ACHN (cell line): ENCODE results near the gene DNHD1.

Experiments used
- DNase-seq: peaks from one replicate; pipeline ENCODE4 v3.0.0-alpha.2; 2015
- in situ Hi-C: cut with HindIII; loops from 2 replicates; pipeline ENCODE4 v1.10.0; 2017; ENCODE audit warnings: low sequenced_read_pairs, low pct_ligation_motif_present, low pct_unique_long_range_greater_than_20kb

The DNHD1 gene

DNA sequence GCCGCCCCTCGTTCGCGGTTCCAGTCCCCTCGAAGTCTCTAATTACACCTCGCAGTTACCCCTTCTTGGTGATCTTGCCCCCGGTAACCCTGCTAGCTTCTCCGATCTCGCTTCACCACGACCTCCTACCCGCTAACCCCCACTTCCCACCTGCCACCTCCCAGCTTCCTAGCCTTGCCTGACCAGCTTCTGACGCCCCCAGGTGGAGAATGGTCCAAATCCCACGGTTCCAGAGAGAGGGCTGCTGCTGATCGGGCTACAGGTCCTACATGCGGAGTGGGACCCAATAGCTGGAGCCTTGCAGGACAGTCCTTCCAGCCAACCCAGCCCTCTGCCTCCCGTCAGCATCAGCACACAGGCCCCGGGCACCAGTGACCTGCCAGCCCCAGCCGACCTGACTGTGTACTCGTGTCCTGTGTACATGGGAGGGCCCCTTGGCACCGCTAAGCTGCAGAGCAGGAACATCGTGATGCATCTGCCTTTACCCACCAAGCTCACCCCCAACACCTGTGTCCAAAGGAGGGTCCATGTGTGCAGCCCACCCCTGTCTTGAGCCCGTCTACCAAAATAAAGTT is 74.4 kb downstream of the DNHD1 start:
- DNase-seq = no peak
- in situ Hi-C loops = no loop called here

DNA sequence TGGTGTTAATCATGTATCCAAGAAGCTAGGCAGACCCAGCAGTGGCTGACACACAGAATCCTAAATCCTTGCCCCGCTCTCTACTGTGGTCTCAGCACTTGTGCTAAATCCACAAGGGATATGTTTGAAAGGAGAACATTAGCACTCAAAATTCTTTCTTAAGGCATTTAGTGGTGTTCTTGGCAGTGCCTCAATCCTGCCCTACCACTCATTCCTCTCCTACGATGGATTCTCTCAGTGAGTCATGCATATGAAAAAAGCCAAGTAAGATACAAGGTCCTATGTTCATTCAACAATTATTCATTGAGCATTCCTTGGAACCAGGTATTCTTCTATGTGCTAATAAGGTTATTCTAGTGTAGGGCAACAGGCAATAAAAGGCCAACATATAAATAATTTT is 75.1 kb downstream of the DNHD1 start:
- DNase-seq = no peak
- in situ Hi-C loops = no loop called here

DNA sequence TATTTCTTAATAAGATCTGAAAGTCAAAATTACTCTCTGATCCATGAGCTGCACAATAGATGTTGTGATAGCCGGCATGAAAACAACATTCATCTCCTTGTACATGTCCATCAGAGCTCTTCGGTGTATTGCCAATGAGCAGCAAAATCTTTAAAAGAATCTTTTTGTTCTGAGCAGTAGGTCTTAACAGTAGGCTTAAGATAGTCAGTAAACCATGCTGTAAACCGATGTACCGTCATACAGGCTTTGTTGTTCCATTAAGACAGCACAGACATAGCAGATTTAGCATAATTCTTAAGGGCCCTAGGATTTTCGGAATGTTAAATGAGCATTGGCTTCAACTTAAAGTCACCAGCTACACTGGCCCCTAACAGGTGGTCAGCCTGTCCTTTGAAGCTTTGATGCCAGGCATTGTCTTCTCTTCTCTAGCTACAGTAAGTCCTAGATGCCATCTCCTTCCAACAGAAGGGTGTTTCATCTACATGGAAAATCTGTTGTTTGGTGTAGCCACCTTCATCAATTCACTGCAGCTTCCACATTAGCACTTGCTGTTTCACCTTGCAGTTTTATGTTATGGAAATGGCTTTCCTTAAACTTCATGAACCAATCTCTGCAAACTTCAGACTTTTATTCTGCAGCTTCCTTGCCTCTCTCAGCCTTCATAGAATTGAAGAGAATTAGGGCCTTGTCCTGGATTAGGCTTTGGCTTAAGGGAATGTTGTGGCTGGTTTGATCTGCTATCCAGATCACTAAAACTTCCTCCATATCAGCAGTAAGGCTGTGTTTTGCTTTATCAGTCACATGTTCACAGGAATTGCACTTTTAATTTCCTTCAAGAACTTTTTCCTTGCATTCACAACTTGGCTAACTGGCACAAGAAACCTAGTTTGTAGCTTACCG is 78.0 kb downstream of the DNHD1 start:
- DNase-seq = no peak
- in situ Hi-C loops = no loop called here

DNA sequence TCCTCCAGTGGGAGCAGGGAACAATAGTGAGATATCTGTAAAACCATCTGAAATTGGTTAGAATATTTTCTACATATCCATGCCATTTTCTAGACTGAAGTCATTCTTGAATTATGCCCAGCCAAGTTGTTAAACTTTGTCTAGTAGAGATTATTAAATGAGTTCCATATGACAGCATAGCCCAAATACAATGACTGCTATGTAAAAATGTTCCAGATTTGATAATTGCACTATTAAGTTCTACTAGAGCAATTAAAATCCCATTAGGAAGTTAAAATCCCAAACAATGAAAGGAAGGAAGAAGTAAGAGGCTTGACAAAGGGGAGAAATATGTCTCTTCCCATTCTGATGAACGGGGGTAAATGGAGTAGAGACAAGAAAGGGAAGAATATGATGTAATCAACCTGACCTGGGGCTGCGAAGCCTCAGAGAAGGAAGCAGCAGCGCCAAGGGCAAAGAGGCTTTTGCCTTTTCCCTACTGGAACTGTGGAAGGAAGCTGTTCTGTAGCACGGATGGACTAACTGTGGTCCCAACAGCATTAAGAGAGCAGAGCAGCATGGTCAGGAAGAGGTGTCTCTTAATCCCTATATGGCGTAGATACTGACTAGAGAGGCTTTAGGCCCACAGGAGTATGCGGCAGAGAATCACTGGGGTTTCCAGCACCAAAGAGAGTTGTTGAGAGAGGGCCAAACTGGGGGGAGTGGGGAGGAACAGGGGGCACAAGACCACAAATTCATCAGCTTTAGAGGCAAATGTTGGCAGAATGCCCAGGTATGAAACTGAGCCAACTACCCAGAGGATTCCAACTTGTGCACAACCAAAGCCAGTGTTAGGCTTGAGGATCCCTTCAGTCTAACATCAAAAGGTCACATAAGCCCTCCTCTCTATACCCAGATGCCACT is 79.6 kb downstream of the DNHD1 start:
- in situ Hi-C loops = no loop called here
- DNase-seq = peak; percentile 19

DNA sequence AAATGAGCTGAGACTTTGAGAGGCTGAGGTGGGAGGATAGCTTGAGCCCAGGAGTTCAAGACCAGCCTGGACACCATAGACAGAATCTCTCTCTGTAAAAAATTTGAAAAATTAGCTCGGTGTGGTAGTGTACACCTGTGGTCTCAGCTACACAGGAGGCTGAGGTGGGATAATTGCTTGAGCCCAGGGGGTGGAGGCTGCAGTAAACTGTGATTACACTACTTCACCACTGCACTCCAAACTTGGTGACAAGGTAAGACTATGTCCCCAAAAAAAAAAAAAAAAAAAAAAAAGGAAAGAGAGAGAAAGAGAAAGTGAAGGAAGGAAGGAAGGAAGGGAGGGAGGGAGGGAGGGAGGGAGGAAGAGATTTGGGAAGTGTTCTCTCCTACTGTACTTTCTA is 81.1 kb downstream of the DNHD1 start:
- no peak for DNase-seq
- in situ Hi-C loops = no loop called here

DNA sequence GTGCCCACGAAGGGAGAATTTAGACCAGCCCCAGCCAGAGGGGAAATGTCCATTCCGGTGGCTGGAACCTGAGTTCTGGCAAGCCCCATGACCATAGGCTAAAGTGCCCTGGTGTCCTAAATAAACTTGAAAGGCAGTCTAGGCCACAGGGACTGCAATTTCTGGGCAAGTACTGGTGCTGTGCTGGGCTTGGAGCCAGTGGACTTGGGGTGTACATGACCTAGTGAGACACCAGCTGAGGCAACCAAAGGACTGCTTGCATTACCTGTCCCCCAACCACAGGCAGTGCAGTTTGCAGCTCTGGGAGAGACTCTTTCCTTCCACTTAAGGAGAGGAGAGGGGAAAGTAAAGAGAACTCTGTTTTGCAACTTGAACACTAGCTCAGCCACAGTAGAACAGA is 82.6 kb downstream of the DNHD1 start:
- in situ Hi-C loops = no loop called here
- no peak for DNase-seq

DNA sequence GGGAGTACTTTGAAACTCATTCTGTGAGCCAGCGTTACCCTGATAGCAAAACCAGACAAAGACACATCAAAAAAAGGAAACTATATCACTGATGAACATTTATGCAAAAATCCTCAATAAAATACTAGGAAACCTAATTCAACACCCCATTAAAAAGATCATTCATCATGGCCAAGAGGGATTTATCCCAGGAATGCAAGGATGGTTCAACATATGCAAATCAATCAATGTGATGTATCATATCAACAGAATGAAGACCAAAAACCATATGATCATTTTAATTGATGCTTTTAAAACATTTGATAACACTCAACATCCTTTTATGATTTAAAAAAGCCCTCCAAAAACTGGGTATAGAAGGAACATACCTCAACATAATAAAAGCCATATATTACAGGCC is 86.5 kb downstream of the DNHD1 start:
- in situ Hi-C loops = no loop called here
- DNase-seq = no peak

DNA sequence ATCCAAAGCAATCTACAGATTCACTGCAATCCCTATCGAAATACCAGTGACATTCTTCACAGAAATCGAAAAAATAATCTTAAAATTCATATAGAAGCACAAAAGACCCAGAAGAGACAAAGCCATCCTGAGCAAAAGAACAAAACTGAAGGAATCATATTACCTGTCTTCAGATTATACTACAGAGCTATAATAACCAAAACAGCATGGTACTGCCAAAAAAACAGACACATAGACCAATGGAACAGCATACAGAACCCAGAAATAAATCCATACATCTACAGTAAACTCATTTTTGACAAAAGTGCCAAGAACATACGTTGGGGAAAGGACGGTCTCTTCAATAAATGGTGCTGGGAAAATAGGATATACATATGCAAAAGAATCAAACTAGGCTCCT is 87.4 kb downstream of the DNHD1 start:
- in situ Hi-C loops = no loop called here
- DNase-seq = no peak

DNA sequence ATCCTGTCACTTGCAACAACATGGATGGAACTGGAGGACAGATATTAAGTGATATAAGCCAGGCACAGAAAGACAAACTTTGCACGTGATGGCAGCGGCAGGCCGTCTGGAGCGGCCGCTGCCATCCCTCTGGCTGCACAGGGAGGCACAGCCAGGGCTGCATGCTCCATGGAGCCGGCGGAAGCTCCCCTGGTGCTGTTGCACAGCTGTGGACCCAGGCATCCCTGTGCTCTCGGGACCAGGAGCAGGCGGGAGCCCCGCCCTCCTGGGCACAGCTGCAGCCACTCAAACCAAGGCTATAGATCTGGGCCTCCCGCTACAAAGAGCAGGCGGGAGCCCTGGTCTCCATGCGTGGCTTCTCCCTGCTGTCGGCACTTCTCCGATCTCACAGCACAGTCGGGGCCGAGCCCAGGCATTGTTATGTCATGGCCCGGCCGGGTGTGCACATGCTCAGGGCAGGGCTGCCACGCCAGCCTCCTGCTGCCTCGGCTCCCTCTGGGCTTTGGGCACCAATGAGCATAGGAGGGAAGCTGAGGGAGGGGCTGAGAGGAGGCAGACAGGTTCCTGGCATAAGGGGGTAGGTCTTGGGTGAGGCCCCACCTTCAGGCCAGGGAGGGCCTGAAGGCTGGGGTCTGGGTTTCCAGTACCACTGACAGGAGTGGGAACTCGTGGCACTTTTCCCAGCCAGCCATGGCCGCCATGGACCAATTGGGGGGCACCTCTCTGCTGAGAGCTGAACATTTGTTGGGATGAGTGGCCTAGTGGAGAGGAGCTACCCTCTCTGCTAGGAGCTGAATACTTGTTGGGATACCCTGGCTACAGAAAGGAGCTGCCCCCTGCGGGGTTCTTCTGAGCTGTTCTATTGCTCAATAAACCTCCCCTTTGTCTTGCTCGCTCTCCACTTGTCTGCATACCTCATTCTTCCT is 89.6 kb downstream of the DNHD1 start:
- in situ Hi-C loops = no loop called here
- DNase-seq = no peak

DNA sequence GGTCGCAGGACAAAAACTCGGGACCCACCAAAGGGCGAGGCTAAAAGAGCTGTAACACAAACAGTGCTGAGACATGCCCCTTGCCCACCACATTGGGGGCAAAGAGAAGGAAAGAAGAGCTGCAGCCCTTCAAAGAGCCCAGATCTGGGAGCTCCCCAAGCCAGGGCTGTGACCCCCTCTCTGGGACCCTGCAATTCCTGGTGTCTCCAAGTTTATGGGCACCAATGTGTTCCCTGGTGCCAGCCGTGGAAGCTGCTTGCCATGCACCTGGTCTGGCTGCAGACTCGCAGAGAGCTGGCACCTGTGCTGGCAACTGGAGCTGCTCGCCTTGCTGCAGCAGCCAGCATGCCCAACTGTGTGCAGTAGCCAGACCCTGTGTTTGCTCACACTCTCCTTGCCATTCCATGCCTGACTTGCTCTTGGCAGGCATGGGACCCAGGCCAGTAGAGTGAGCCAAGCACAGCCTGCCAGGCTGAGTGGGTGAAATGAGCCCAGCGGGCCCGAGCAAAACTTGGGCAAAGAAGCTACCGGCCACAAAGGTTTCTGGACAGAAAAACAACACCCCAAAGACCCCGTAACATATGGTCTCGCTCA is 90.4 kb downstream of the DNHD1 start:
- in situ Hi-C loops = no loop called here
- no peak for DNase-seq

DNA sequence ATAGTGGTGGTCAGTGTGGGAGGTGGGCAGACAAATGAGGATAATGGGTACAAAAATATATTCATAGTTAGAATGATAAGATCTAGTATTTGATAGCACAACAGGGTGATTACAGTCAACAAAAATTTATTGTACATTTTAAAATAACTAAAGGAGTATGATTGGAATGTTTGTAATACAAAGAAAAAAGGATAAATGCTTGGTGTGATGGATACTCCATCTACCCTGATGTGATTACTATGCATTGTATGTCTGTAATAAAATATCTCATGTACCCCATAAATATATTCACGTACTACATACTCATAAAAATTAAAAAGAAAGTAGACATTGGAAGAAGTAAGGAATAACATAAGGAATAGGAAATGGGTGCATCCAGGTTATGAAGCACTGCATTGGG is 90.9 kb downstream of the DNHD1 start:
- no peak for DNase-seq
- in situ Hi-C loops = no loop called here

DNA sequence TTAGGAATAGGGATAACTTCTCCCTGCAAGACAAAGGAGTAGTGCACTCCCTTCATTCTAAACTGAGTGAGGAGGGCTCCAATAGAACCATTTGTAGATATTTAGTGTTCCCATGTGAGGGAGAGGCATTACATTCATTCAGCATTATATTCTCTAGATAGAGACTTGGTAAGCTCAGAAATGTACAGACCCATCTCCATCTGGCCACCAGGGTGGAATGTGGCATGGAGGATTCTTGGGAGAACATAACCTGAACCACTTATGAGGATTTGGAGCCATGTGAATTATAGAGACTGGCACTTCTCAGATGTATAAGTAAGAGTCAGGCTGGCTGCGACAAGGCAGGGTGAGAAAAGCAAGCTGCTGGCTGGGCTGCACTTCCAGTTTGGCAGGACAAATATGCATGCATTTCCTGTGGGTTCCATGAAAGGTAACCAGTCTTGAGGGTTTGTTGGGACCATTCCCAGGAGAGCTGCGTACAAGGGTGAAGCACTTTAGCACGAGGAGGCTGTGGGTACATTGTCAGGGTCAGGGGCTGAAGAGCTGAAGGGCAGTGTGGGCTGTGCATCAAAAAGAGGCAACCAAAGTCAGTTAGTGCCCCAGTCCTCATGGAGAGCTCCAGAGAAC is 97.2 kb downstream of the DNHD1 start:
- in situ Hi-C loops = no loop called here
- DNase-seq = no peak

DNA sequence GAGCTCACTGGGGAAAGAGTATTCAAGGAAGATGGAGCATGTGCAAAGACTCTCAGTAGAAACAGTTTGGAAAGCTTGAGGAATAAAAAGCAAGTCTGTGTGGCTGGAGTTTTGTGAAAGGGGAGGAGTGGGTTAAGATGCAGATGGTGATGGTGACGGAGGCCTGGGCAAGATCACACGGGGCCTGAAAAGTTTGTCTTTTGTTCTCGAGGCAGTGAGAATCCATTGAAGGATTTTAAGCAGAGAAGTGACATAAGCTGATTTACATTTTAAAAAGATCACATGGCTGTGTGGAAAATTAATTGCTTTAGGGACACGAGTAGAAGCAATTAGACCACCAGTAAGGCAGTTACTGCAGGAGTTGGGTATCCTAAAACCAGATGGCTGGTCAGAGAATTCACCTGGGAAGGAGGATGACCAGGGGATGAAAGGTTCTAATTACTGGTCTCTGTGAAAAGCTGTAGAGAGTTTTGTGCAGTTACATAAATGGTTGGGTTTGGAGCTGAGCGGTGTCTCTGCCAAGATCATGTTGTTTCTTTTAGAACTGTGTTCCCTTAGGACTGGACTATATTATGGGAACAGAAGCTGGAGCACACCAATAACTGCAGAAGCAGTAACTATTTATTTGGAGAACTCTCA is 99.3 kb downstream of the DNHD1 start:
- DNase-seq = no peak
- in situ Hi-C loops = no loop called here

DNA sequence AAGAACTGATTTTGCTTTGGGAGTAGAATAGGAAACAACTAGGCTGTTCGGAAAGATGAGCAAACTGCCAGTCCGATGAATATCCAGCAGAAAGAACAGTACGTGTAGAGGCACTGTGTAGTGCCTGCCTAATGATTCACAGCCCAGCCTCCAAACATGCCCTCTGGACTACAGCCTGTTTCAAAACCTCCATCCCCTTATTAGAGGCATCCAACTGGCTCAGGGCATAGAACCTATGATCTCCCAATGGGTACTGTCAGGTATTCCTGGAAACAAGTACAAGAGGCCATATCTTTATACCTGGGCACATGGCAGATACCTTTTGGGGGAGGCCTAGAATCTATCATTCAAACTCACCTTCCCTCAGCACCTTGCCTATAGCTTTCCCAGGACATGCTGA is 101.5 kb downstream of the DNHD1 start:
- in situ Hi-C loops = no loop called here
- no peak for DNase-seq

DNA sequence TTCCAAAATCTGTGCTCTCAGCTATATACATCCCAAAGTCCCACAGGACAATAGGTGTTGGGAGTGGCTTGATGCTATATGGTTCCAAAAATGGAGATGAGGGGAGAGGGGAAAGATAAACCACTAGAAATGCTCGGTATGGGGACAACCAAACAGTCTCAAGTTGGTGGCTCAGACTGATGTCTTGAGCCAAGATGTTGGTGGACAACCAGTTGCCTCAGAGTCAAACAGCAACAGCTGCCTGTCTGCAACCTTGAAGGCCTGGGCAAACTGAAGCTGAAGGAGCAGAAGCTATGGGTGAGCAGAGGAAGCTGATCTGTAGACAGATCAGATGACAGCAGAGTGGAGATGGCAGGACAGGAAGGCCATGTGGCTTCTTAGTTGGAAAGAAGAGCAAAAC is 102.4 kb downstream of the DNHD1 start:
- in situ Hi-C loops = no loop called here
- no peak for DNase-seq

DNA sequence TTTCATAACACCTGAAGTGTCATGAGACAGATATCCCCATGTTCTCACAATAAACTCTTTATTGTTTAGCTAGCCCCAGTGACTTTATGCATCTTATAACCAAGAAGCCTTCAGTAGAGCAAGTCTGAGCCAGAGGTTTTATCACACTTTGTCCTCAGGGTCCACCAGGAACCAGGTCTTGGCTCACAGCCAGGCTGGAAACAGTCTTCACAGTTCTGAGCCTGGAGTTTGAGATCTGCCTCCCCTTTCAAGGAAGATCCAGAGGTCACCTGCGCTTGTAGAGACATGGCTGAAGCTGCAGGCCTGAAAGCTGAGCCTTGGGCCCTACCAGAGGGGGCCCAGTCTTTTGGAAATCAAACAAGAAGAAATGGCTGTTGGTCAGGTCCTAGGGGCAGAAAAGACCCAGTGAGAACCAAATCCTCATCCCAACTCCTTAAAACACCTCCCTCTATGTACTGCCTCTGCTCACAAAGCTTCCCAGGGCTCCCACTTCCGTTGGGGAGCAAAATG is 102.9 kb downstream of the DNHD1 start:
- no peak for DNase-seq

DNA sequence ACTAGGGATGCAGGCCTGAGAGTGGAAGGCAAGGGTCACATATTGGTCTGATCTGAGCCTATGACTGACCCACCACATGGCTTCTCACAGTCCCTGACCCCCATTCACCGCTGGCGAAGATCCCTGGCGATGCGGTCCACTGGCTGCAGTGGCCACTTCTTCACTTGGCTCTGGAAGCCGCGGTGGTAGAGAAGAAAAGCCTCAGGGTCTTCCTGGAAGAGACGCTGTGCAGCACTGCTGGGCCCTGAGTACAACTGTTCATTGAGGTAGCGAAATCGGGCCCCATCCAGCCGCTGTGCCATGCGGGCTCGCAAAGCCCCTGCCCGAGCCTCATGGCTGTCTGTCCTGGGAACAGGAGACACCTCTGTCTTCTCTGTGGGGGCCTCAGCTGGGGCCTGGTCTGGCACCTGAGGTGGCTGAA is 104.0 kb downstream of the DNHD1 start:
- DNase-seq = no peak
- in situ Hi-C loops = no loop called here

More for the DNA sequence above, 102.9 kb downstream of the DNHD1 start:
- in situ Hi-C loops = no loop called here
